ENCODE measurements around the gene ERFL.
A peak's percentile ranks its signal among the peaks of the same experiment; 100 is the strongest.

The ERFL gene

GRCh38 chr19:41895745-41896580 lies 32.3 kb downstream of the ERFL start:
- no peak for DNase-seq

GRCh38 chr19:41894350-41894749 lies 33.9 kb downstream of the ERFL start:
- no peak for DNase-seq

- no peak for DNase-seq
Observed at GRCh38 chr19:41893899-41894298, 34.4 kb downstream of the ERFL start.

GRCh38 chr19:41892173-41892902 lies 35.9 kb downstream of the ERFL start:
- no peak for DNase-seq

- no peak for DNase-seq
Observed at GRCh38 chr19:41890936-41891335, 37.3 kb downstream of the ERFL start.

GRCh38 chr19:41889896-41890295 lies 38.4 kb downstream of the ERFL start:
- no peak for DNase-seq

GRCh38 chr19:41888926-41889325 lies 39.3 kb downstream of the ERFL start:
- DNase-seq: no peak

- DNase-seq: peak; percentile 80
Observed at GRCh38 chr19:41887711-41888382, 40.4 kb downstream of the ERFL start.

- DNase-seq: peak; percentile 79
Observed at GRCh38 chr19:41886761-41887710, 41.2 kb downstream of the ERFL start.

- DNase-seq: peak; percentile 95
Observed at GRCh38 chr19:41883821-41884733, 44.2 kb downstream of the ERFL start.

- no peak for DNase-seq
Observed at GRCh38 chr19:41883463-41883820, 44.8 kb downstream of the ERFL start.

GRCh38 chr19:41882568-41883462 lies 45.4 kb downstream of the ERFL start, which contains the start of gene ARHGEF1:
ARHGEF1 (plus strand) TSS chr19:41883184; CDS start chr19:41888083, 4,899 bp downstream.
- peak; percentile 63 for DNase-seq

- DNase-seq: no peak
Observed at GRCh38 chr19:41880329-41880708, 47.9 kb downstream of the ERFL start.

- no peak for DNase-seq
Observed at GRCh38 chr19:41879670-41880328, 48.5 kb downstream of the ERFL start.

- DNase-seq: no peak
Observed at GRCh38 chr19:41879080-41879479, 49.2 kb downstream of the ERFL start.

GRCh38 chr19:41877916-41878905 lies 50.0 kb downstream of the ERFL start:
- DNase-seq: peak; percentile 51

- DNase-seq: peak; percentile 92
Observed at GRCh38 chr19:41876847-41877832, 51.1 kb downstream of the ERFL start, which contains the start of gene CD79A. CD79A (plus strand) TSS chr19:41877279; CDS start chr19:41877305, 26 bp downstream.
